K562 (cell line): ENCODE results near the gene FUZ. TPM values are rescaled to one million over a fixed set of nuclear protein-coding genes. Genes with fewer than 3 reads are reported as not detected.

Source experiments
- BDP1 ChIP-seq: IDR thresholded peaks from 3 replicates; pipeline ENCODE4 v1.6.1; 2011; ENCODE audit not compliant: insufficient read length, insufficient read depth
- C11orf30 ChIP-seq: fragments of 450-650 bp; IDR thresholded peaks from 2 replicates; pipeline ENCODE4 v1.6.1; 2016; ENCODE audit warnings: low read depth, mild to moderate bottlenecking
- ELF1 ChIP-seq: fragments of 200-800 bp; sonication (Bioruptor generic); IDR thresholded peaks from 2 replicates; pipeline ENCODE4 v1.6.1; 2016; ENCODE audit warnings: missing genetic modification characterization, missing compliant biosample characterization
- KAT8 ChIP-seq: fragments of 450-650 bp; IDR thresholded peaks from 2 replicates; pipeline ENCODE4 v1.6.1; 2016; ENCODE audit warnings: low read depth, mild to moderate bottlenecking
- MAFF ChIP-seq: IDR thresholded peaks from 2 replicates; pipeline ENCODE4 v1.6.1; 2012; ENCODE audit warnings: low read length, improper control_type of control experiment
- PHF20 ChIP-seq: fragments of 450-650 bp; IDR thresholded peaks from 2 replicates; pipeline ENCODE4 v1.6.1; 2018; ENCODE audit not compliant: partially characterized antibody
- STAT6 ChIP-seq: sonication (generic); formaldehyde crosslinking; IDR thresholded peaks from 2 replicates; pipeline ENCODE4 v1.8.1; 2023; ENCODE audit warnings: mild to moderate bottlenecking, missing genetic modification reagents
- TCFL5 ChIP-seq: fragments of 250-450 bp; sonication (Bioruptor Pico); conservative IDR thresholded peaks from 2 replicates; pipeline ENCODE4 v1.6.1; 2021; ENCODE audit warnings: mild to moderate bottlenecking, moderate library complexity, matching md5 sums
- ZFX ChIP-seq: sonication (generic); formaldehyde crosslinking; IDR thresholded peaks from 2 replicates; pipeline ENCODE4 v1.8.0; 2022; ENCODE audit warnings: mild to moderate bottlenecking, missing genetic modification reagents, moderate library complexity
- ZNF316 ChIP-seq: fragments of 450-650 bp; IDR thresholded peaks from 2 replicates; pipeline ENCODE4 v1.6.1; 2016
- ZNF589 ChIP-seq: fragments of 200-800 bp; sonication (Bioruptor generic); IDR thresholded peaks from 2 replicates; pipeline ENCODE4 v1.6.1; 2016; ENCODE audit warnings: low read depth, missing genetic modification characterization, missing compliant biosample characterization
- polyA plus RNA-seq, 8 experiments: library from polyadenylated mRNA; depleted of rRNA in 4 of 8; stranded (reverse) in 5 of 8; unstranded in 3 of 8; fragments of >200 nt; fragmentation: Nextera tagmentation in 2 of 8; fragmentation: Illumina TruSeq in 1 of 8; extraction: Ambion mirVana in 2 of 8; extraction: Trizol in 1 of 8; gene quantifications; 2 replicates each; pipeline versions ENCODE4 v1.2.1 to v1.2.3, GENCODE V29; 2011 to 2014; ENCODE audit warnings: inconsistent platforms in 1 of 8, missing spikeins in 1 of 8
- total RNA-seq, 7 experiments: library from RNA; depleted of rRNA in 6 of 7; stranded (reverse); fragments of >200 nt in 6 of 7; fragmentation: Illumina TruSeq in 2 of 7; extraction: Trizol in 2 of 7; gene quantifications; 2 replicates each; pipeline versions ENCODE4 v1.2.1 to v1.2.3, GENCODE V29; 2011 to 2021; ENCODE audit warnings: low replicate concordance in 1 of 7

FUZ gene
- total and polyA plus RNA-seq, 9 of the 15 experiments (the other 6 are each of a cell fraction or from before 2014, with no cell fraction given): 0.17 to 7.6 (median 3.6) TPM; not detected in 1

- no peak for TF ChIP-seq ZFX (CRISPR knock-in tag)
- no peak for TF ChIP-seq PHF20
- TF ChIP-seq STAT6 (CRISPR knock-in tag): no peak
- TF ChIP-seq KAT8: no peak
- TF ChIP-seq BDP1: no peak
- TF ChIP-seq ZNF316: peak; percentile 78
- 0 out of 2 replicates have a peak, but pooled peaks have one; percentile 3 for TF ChIP-seq ZNF589
- TF ChIP-seq MAFF: peak; percentile 65
- no peak for TF ChIP-seq TCFL5 (CRISPR knock-in tag)
- TF ChIP-seq C11orf30: peak; percentile 75
- peak; percentile 44; the same call in 1 of the 2 replicates for TF ChIP-seq ELF1
Observed at GRCh38 chr19:49848938-49849337, 35.8 kb upstream of the FUZ start (continued).
